ENCODE results near the gene OR5K2. TPM values are rescaled to one million over a fixed set of nuclear protein-coding genes. Genes with fewer than 3 reads are reported as not detected.

The OR5K2 gene
- total RNA-seq, 1 donor from 2014 or later, result not detected

- Mint-ChIP-seq H3K27ac (ENCODE audit: unreplicated experiment) (no peak overlapping the region), H3K9me3 (ENCODE audit: low read depth) (no peaks in the 10 kb centered on the region), H3K27me3 (ENCODE audit: low read depth) (no peaks in the 10 kb centered on the region), H3K4me1 (ENCODE audit: low read depth) (peaks cover 32% of the 10 kb centered on the region), H3K36me3 (ENCODE audit: low read depth) (peaks cover 17% of the 10 kb centered on the region), H3K4me3 (ENCODE audit: unreplicated experiment) (no peak overlapping the region)
- TF ChIP-seq, protein P1, sequence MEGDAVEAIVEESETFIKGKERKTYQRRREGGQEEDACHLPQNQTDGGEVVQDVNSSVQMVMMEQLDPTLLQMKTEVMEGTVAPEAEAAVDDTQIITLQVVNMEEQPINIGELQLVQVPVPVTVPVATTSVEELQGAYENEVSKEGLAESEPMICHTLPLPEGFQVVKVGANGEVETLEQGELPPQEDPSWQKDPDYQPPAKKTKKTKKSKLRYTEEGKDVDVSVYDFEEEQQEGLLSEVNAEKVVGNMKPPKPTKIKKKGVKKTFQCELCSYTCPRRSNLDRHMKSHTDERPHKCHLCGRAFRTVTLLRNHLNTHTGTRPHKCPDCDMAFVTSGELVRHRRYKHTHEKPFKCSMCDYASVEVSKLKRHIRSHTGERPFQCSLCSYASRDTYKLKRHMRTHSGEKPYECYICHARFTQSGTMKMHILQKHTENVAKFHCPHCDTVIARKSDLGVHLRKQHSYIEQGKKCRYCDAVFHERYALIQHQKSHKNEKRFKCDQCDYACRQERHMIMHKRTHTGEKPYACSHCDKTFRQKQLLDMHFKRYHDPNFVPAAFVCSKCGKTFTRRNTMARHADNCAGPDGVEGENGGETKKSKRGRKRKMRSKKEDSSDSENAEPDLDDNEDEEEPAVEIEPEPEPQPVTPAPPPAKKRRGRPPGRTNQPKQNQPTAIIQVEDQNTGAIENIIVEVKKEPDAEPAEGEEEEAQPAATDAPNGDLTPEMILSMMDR (IDR thresholded peaks at IDR 0.05), result no peak
- DNase-seq (ENCODE audit: low spot score), result no peak
Measured at GRCh38 chr3:98519351-98519750, 21.9 kb downstream of the OR5K2 start.

DNA sequence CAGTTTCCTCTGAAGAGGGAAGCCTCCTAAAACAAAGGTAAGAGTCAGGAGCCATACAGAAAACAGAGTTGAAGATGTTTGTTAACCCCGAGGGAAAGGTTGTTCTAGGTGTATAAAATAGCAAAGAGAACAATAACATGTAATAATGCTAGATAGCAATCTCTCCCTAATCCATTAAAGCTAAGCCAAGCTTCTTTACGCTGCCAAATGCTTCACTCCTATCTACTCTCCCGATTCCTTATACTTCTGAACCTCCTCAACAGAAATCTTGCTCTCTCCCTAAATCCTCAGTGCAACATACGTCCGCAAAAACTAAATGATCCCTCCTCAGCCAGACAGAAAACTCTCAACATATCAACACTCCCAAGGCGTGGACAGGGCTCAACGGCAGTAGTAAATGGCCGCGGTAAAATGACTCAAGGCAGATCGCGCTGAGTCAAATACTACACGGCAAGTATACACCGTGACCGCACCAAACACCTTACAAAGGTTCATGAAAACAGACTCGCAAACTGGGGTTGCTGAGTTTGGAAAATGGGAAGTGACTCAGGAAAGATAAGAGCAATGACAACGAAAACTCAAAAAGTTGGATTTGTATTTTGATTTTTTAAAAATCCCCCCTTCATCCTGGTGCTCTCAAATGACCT is 24.5 kb downstream of the OR5K2 start:
- Mint-ChIP-seq H3K9me3 (ENCODE audit: low read depth) (no peaks in the 10 kb centered on the region), H3K27ac (ENCODE audit: unreplicated experiment) (peak overlapping the region; percentile 91), H3K36me3 (ENCODE audit: low read depth) (peaks cover 12% of the 10 kb centered on the region), H3K4me3 (ENCODE audit: unreplicated experiment) (peak overlapping the region; percentile 82), H3K27me3 (ENCODE audit: low read depth) (no peaks in the 10 kb centered on the region), H3K4me1 (ENCODE audit: low read depth) (peaks cover 32% of the 10 kb centered on the region)
- TF ChIP-seq, protein P1 (IDR thresholded peaks at IDR 0.05), result no peak
- no peak for DNase-seq (ENCODE audit: low spot score)

DNA sequence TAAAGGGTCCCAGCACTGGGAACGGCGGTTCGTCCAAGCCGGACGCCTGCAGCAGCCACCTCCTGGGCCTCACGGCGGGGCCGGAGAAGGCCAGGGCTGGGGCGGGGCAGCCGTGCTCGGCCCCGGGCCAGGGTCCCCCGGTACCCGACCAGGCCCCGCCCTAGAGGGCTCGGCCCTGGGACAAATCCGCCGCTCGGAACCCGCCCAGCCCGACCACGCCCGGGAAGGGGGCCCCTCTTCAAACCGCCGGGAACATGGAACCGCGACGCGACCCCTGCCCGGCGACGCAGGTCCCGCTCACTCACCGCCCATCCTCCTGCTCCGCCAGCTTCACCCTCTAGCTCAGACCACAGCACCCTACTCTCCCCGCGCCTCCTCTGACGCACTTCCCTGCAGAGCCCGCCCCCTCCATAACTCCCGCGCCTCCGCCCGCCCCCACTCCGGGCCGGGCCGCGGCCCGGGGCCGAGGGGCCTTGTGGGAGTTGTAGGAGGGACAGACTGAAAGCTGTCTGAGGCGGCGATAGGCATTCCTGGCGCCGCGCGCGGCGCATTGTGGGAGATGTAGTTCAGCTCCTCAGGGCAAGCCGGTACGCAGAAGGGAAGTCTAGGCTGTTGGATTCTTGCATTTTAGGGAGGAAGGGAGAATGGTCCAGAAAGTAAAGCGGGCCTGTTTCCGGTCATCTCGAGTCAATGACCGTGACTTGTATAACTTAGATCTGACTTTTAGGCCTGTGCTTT is 25.2 kb downstream of the OR5K2 start, which contains the start of gene CLDND1:
Gene CLDND1, minus strand, starts transcription at position 359 of the 738 bp plus-strand sequence. CDS start 1,478 bp downstream, outside the sequence.
- TF ChIP-seq, protein P1 (IDR thresholded peaks at IDR 0.05), result no peak
- H3K4me1 Mint-ChIP-seq (ENCODE audit: low read depth), result peaks cover 32% of the 10 kb centered on the region
- H3K4me3 Mint-ChIP-seq (ENCODE audit: unreplicated experiment), result peak within 1 kb of the TSS; percentile 82
- no peaks in the 10 kb centered on the region for H3K27me3 Mint-ChIP-seq (ENCODE audit: low read depth)
- H3K9me3 Mint-ChIP-seq (ENCODE audit: low read depth), result no peaks in the 10 kb centered on the region
- peak; percentile 97 for DNase-seq (ENCODE audit: low spot score)
- peak within 1 kb of the TSS; percentile 98 for H3K27ac Mint-ChIP-seq (ENCODE audit: unreplicated experiment)
- peaks cover 10% of the 10 kb centered on the region for H3K36me3 Mint-ChIP-seq (ENCODE audit: low read depth)

GRCh38 chr3:98525494-98525893 is 28.0 kb downstream of the OR5K2 start:
- Mint-ChIP-seq H3K4me3 (ENCODE audit: unreplicated experiment) (no peak overlapping the region), H3K36me3 (ENCODE audit: low read depth) (no peaks in the 10 kb centered on the region), H3K4me1 (ENCODE audit: low read depth) (peaks cover 17% of the 10 kb centered on the region), H3K27ac (ENCODE audit: unreplicated experiment) (no peak overlapping the region), H3K27me3 (ENCODE audit: low read depth) (peaks cover 12% of the 10 kb centered on the region), H3K9me3 (ENCODE audit: low read depth) (no peaks in the 10 kb centered on the region)
- TF ChIP-seq, protein P1 (IDR thresholded peaks at IDR 0.05), result no peak
- no peak for DNase-seq (ENCODE audit: low spot score)

DNA sequence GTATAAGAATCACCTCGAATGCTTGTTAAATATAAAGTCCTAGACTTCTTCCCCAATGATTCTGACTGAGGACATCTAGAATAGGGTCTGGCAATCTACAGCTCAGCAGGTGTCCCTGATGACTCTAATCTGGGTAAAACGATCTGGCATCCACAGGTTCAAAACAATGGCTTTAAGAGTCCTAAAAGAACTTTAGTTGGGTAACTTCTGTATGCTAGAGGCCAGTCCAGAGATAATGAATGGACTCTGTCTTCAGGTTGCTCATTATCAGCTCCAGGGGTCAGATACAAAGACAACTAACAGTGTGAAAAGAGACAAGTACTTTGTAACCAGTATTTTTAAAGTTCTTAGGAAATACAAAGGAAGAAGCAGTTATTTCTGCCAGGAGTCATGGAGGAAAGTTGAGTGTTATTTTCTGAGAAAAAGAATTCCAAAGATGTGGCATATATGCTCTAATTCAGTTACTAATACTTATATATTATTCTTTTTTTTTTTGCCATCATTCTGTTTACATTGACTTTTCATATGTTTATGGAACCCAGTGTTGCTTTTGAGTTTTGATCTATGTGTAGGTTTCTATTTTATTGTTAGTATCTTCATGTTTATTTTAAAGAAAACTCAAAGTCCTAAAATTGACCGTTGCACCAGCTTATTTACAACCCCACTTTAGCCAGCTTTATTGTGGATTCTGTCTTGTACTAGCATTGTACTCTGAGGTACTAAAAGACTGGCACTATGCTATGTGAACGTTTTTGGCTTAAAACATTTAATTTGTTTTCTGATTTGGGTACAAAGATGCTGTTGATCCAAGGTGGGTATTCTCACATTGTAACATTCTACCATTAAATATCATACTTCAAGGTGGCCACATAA is 31.2 kb downstream of the OR5K2 start:
- H3K27me3 Mint-ChIP-seq (ENCODE audit: low read depth), result peaks cover 41% of the 10 kb centered on the region
- H3K4me1 Mint-ChIP-seq (ENCODE audit: low read depth), result no peaks in the 10 kb centered on the region
- DNase-seq (ENCODE audit: low spot score), result no peak
- TF ChIP-seq, protein P1 (IDR thresholded peaks at IDR 0.05), result no peak
- H3K4me3 Mint-ChIP-seq (ENCODE audit: unreplicated experiment), result no peak overlapping the region
- no peaks in the 10 kb centered on the region for H3K36me3 Mint-ChIP-seq (ENCODE audit: low read depth)
- no peak overlapping the region for H3K27ac Mint-ChIP-seq (ENCODE audit: unreplicated experiment)
- H3K9me3 Mint-ChIP-seq (ENCODE audit: low read depth), result no peaks in the 10 kb centered on the region

Measured in chondrocyte (in vitro differentiated cells).